ENCODE measurements around the gene HPSE2. TPM values are rescaled to one million over a fixed set of nuclear protein-coding genes. Genes with fewer than 3 reads are reported as not detected.

Gene HPSE2
- total and polyA plus RNA-seq, 2 of the 13 experiments (the other 11 are each of a cell fraction or from before 2014, with no cell fraction given): 0.01 TPM; not detected in 1

DNA sequence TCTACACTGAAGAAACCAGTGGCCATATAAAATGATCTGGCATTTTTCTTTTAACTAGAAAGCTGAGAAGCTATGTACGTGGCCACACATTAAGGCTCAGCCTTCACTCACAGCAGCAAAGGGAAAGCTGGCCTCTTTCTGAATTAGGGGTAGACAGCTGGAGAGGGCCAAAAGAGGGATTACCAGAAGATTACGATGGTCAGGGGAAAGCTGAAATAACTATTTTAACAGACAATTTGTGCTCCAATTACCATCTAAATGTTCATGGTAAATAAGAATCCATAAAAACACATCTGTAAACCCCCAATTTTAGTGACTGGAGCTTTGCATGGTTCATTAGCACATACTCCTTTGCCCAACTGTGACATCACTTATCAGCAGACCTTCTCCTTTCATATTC is 314.3 kb downstream of the HPSE2 start:
- CTCF ChIA-PET (ENCODE audit: low intra/inter-chr PET ratio, low total read pairs): no interaction called here
- H3K27ac ChIP-seq (ENCODE audit: extremely low read length, insufficient read depth, low read length): no peak overlapping the region
- no peak overlapping the region for H3K4me2 ChIP-seq (ENCODE audit: low read depth, low read length)
- in situ Hi-C loops (cut with HindIII; ENCODE audit: extremely low pct_ligation_motif_present, low pct_unique_long_range_greater_than_20kb): no loop called here
- H3K9me3 ChIP-seq (ENCODE audit: low read length): no peaks in the 10 kb centered on the region
- POLR2A ChIA-PET: no interaction called here
- TF ChIP-seq CTCF (CRISPR knock-in tag; IDR thresholded peaks at IDR 0.05): no peak
- no peak for TF ChIP-seq ZNF800 (CRISPR knock-in tag; IDR thresholded peaks at IDR 0.05)
- no peak for TF ChIP-seq CREBL2 (CRISPR knock-in tag; IDR thresholded peaks at IDR 0.05; ENCODE audit: borderline replicate concordance)
- H3K36me3 ChIP-seq (replicated peaks in 1 of 2; ENCODE audit: control insufficient read depth in 1 of 2, insufficient read depth in 2 of 2, low read length in 2 of 2): no peaks in the 10 kb centered on the region
- no peak overlapping the region for H2AFZ ChIP-seq (ENCODE audit: low read length)
- no peaks in the 10 kb centered on the region for H3K79me2 ChIP-seq (ENCODE audit: insufficient read depth, low read length)
- 20% methylated on average over 2 of the region's 2 CpGs for WGBS (ENCODE audit: low lambda C conversion rate)
- intact Hi-C loops (cut with micrococcal nuclease; ENCODE audit: unreplicated experiment): no loop called here
- ATAC-seq (no peak), FAIRE-seq (no peak), DNase-seq (ENCODE audit: low spot score) (no peak)
- no peak overlapping the region for H3K9ac ChIP-seq (ENCODE audit: insufficient read depth, low read depth, low read length)
- H3K4me1 ChIP-seq (ENCODE audit: insufficient read depth, low read length): no peaks in the 10 kb centered on the region
- BruUV-seq (replicated peaks): no TSS peak
- H4K20me1 ChIP-seq (ENCODE audit: insufficient read depth, low read length): no peaks in the 10 kb centered on the region
- H3K4me3 ChIP-seq (replicated peaks in 1 of 3; ENCODE audit: insufficient read depth in 1 of 3, low read depth in 2 of 3, low read length in 3 of 3): no peak overlapping the region
- H3K27me3 ChIP-seq (ENCODE audit: control insufficient read depth in 1 of 2, insufficient read depth in 2 of 2, low read length in 2 of 2): no peaks in the 10 kb centered on the region

GRCh38 chr10:98920807-98921206 is 314.8 kb downstream of the HPSE2 start:
- Histone ChIP-seq H3K9ac (ENCODE audit: insufficient read depth, low read depth, low read length) (no peak overlapping the region), H3K4me2 (ENCODE audit: low read depth, low read length) (no peak overlapping the region), H3K27ac (ENCODE audit: extremely low read length, insufficient read depth, low read length) (no peak overlapping the region), H3K36me3 (replicated peaks in 1 of 2; ENCODE audit: control insufficient read depth in 1 of 2, insufficient read depth in 2 of 2, low read length in 2 of 2) (no peaks in the 10 kb centered on the region), H2AFZ (ENCODE audit: low read length) (no peak overlapping the region), H3K27me3 (ENCODE audit: control insufficient read depth in 1 of 2, insufficient read depth in 2 of 2, low read length in 2 of 2) (no peaks in the 10 kb centered on the region), H3K4me3 (replicated peaks in 1 of 3; ENCODE audit: insufficient read depth in 1 of 3, low read depth in 2 of 3, low read length in 3 of 3) (no peak overlapping the region), H3K9me3 (ENCODE audit: low read length) (no peaks in the 10 kb centered on the region), H3K4me1 (ENCODE audit: insufficient read depth, low read length) (no peaks in the 10 kb centered on the region), H3K79me2 (ENCODE audit: insufficient read depth, low read length) (no peaks in the 10 kb centered on the region), H4K20me1 (ENCODE audit: insufficient read depth, low read length) (no peaks in the 10 kb centered on the region)
- DNase-seq (ENCODE audit: low spot score) (no peak), FAIRE-seq (no peak), ATAC-seq (no peak)
- 0% methylated on average over 2 of the region's 2 CpGs for whole genome bisulfite sequencing (ENCODE audit: low lambda C conversion rate)
- TF ChIP-seq SAFB2 (CRISPR knock-in tag; IDR thresholded peaks at IDR 0.05; ENCODE audit: borderline replicate concordance, low read depth): no peak
- TF ChIP-seq CBX1 (IDR thresholded peaks at IDR 0.05; ENCODE audit: low read depth): no peak
- TF ChIP-seq ZNF776 (CRISPR knock-in tag; IDR thresholded peaks at IDR 0.05): no peak
- TF ChIP-seq ZEB1 (IDR thresholded peaks at IDR 0.05; ENCODE audit: insufficient replicate concordance, low read depth): no peak
- BruUV-seq (replicated peaks): no TSS peak
- intact Hi-C loops (cut with micrococcal nuclease; ENCODE audit: unreplicated experiment): no loop called here
- ChIA-PET POLR2A (no interaction called here), CTCF (ENCODE audit: low intra/inter-chr PET ratio, low total read pairs) (no interaction called here)
- in situ Hi-C loops (cut with HindIII; ENCODE audit: extremely low pct_ligation_motif_present, low pct_unique_long_range_greater_than_20kb): no loop called here
